GF-D8 (cell line): ENCODE results near the gene ATPAF2.
"Not testable (repeated sequence)": the region's sequence is repeated elsewhere in the genome, so short reads cannot be mapped to it uniquely, and the experiment has no call there.

Experiments
- DNase-seq: peaks from one replicate; lab custom pipeline; 2025; lab: John Stamatoyannopoulos, UW

The ATPAF2 gene

DNA sequence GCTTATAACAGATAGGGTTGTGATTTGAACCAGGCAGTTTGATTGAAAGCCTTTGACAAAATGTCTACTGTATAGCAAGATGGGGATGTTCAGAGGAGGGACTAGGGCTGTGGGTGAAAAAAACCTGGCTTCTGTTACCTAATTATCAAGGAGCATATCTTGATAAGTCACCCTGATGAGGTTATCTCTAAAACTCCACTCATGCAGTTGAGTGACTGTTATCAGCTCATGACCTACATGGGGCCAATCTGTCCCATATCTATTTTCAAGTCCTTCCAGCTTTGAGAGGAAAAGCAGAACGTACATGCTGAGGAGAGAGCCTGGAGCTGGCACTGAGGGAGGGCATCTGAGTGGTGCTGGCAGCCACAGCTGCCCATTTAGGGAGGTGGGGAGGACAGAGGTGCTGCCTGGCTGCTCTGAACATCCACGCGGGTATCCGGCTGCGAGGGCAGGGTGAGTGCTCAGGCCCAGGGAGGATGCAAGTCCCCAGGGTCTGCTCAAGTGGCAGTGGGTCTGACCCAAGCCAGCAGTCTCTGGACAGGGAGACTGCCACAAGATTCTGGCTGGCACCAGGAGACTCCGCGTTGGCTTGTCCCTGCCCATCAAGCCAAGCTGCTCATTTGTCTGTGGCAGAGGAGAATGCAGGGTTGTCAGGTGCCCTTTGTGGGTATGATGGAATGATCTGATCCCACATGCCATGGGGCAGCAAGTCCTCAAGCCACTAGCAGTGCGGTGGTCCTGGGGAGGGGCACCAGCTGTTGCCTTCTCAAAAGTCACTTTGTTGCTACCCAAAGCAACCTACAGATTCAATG, 29.2 kb downstream of the ATPAF2 start:
- DNase-seq, result no peak

DNA sequence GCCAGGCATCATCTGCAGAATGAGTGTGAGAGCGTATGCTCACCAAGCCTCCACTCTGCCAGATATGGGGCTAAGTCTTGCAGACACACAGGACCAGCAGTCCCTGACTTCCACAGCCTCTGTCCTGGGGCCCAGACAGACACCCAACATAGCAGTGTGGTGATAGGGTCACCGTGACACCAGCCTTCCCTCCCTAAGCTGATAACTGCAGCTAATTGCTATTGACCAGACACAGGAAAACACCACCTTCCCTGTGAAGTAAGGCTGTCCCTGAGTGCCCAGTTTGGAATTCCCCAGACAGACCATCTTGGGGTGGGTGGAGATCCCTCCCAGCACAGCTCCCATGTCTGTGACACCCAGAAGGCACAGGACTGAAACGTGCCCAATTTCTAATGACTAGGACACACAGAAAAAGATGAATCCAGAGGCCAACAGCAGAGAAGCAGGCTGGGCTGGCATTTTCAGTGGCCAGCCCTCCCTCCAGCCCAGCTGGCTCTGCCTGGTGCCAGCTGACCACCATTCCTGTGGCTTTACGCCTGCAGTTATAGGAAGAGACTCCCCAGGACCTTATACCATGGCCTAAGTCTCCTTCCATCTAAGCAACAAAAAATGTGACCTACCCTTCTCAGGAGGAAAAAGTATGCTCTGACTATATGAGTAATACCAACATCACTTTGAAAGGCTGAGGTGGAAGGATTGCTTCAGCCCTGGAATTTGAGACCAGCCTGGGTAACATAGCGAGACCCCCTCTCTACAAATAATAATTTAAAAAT, 30.3 kb downstream of the ATPAF2 start:
- no peak for DNase-seq

DNA sequence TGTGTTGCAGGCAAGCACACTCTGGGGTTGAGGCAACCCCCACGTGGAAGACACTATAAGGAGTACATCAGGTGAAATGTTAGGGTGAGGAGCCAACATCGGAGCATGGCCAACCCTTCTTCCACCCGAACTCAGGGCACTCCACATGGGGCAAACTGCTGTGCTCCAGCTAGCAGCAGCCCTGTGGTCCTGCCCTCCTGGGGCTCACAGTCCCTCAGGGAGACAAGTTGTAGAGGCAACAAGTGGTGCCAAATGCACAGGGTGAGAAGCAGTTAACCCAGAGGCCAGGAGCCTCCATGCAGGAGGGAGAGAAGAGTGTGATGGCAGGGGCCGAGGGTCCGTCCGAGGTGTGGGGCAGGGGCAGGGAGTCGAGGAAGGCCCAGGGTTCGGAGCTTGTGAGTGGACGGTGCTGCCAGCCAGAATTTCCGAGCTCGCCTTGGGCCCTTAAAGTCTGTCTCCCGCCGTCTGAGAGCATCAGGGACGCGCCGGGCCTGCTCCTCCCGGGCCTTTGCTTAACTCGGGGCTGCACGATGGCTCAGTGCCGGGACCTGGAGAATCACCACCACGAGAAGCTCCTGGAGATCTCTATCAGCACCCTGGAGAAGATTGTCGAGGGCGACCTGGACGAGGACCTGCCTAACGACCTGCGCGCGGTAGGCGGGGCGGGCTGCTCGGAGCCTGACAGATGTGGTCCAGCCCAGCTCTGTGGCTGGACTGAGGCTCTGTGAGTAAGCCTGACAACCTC, 32.3 kb downstream of the ATPAF2 start:
- DNase-seq, result no peak

DNA sequence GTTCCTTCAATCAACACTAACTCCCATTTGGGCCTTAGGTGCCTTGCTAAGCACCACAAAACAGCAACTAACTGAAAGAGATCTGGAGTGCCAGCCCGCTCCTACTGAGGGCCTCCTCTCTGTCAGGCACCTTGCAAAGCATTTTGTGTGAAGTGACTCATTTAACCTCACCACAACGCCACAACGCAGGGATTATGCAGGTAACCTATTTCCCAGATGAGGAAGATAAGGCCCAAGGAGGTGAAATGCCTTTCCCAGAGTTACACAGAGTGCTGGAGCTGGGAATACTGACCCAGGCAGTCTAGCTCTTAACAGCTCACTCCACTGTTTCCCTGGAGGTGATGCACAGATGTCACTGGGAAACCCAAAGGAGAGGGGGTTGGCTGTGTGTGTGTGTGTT, 33.5 kb downstream of the ATPAF2 start:
- no peak for DNase-seq

DNA sequence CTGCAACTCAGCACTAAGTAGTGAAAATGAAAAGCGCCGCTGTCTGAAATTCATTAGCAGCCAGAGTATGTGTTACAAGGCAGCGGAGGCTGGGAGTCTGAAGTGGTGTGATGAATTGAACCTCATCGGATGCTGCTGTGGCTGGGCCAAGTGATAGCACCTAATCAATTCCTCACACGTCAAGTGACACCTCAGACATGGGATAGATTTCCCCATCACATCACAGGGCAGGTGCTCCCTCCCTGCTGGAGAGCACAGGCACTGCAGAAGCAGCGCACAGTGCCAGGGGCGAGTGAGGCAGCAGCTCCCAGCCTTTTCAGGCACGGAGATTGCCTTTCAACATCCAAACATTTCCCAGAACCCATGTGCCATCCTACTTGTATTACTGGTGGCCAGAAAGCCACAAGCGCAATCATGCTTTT, 34.1 kb downstream of the ATPAF2 start:
- DNase-seq, result no peak

DNA sequence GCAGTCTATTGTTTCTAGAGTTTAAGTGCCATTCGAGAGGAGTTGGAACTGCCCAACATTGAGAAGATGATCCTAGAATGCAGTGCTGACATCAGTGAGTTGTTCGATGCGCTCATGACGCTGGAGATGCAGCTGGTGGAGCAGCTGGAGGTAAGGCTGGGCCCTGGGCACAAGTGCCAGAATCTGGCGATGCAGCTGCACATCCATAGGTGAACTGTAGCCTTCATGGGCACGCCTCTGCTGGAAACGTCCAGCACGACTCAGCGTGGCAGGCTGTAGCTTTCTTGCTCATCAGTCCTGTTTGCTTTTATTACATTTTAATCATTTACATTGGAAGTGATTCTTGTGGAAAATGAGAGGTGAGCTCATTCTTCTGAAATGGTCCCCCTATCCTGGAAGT, 34.6 kb downstream of the ATPAF2 start:
- DNase-seq, result no peak

DNA sequence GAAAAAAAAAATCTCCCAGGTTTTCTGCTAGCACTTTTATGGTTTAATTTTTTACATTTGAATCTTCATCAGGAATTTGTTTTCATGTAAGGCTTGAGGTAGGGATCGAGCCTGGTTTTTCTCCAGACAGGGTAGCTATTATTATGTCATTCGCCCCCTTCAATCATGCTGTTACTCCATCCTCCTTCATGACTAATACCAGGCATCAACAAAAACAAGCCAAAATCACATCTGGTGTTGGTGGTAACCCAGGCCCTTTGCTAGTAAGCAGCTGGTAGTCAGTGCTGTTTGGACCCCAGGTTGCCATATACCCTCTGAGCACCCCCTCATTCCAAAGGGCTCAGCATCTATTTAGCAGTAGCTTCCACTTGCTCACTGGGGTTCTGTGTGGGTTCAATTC, 36.8 kb downstream of the ATPAF2 start:
- DNase-seq, result no peak

DNA sequence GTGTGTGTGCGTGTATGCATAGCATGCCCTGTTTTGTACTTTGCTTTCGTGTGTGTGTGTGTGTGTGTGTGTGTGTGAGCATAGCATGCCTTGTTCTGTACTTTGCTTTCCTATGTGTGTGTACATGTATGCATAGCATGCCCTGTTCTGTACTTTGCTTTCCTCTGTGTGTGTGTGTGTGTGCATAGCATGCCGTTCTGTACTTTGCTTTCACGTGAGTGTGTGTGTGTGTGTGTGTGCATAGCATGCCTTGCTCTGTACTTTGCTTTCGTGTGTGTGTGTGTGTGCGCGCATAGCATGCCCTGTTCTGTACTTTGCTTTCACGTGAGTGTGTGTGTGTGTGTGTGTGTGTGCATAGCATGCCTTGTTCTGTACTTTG, 38.9 kb downstream of the ATPAF2 start:
- no peak for DNase-seq

DNA sequence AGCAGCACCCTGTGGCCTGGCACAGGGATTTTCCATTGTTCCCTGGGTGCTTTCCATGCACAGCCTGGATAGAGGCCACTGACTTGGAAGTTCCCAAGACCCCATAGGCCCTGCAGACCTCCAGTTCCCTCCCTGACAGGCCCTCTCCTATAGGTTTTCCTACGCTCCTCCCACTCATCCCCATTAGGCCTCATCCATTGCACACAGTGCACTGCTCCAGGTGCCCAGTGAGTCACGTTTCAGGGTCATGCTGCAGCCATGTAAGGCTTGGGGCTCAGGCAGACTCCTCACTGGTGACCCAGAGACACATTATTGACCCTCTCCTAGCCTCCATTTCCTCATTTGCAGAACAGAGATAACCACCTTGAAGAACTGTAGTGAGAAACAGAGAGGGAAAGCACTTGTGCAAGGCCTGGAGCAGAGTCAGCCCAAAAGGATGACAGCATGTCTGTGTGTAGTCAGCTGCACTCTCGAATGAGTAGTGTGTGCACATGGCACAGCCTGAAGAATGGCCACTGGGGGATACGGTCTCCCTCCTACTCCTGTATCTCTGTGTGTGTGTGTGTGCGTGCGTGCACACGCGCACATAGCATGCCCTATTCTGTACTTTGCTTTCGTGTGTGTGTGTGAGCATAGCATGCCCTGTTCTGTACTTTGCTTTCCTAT, 39.5 kb downstream of the ATPAF2 start:
- no peak for DNase-seq

DNA sequence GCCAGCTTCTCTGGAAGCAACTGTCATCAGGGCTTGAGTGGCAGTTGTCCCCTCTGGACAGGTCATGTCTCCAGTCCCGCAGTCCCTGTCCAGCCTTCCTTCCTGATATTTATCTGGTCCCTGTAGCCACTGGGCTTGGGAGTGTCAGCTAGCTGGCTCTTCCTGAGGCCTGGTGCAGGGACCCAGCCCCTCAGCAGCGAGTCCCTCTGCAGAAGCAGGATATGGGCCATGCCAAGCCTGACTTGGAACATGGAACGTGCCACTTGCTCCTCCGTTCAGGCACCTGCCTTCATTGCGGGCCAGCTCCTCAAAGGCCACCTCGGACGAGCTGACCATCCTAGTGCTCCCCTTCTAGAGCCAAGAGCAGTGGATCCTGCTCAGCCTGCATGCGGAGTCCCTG, 40.0 kb downstream of the ATPAF2 start:
- DNase-seq, result no peak

DNA sequence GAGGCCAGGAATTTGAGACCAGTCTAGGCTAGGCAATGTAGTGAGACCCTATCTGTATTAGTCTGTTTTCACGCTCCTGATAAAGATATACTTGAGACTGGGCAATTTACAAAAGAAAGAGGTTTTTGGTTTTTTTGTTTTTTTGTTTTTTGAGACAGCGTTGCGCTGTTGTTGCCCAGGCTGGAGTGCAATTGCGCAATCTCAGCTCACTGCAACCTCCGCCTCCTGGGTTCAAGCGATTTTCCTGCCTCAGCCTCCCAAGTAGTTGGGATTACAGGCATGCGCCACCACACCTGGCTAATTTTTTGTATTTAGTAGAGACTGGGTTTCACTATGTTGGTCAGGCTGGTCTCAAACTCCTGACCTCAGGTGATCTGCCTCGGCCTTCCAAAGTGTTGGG, 43.1 kb downstream of the ATPAF2 start:
- DNase-seq, result not testable (repeated sequence)

DNA sequence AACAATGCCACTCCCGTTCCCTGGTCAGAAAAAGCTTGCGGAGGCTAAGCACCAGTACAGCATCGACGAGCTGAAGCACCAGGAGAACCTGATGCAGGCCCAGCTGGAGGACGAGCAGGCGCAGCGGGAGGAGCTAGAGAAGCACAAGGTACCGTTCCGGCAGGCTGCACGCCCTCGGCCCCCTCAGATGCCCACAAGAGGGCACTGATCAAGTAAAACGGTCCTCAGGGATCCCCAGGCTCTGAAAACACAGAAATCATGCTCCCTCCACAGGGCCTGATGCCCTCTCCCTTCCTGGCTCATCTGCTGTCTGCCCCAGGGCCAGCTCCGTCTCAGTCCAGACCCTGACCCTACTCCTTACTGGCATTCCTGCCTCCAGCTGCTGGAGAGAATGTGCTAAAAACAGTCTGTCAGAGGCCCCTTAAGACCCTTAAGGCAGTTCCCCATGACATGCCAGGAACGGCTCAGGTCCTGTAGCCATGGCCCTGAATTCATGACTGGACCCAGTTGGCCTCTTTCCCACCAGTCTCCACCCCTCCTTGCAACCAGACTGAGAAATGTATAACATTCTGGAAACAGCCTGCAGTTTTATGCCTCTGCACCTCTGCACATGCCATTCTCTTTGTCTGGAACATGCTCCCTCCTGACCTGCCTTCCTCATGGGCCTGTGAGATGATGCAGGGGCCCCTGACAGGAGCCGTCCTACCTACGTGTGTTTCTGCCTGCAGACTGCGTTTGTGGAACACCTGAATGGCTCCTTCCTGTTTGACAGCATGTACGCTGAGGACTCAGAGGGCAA, 44.5 kb downstream of the ATPAF2 start:
- no peak for DNase-seq

DNA sequence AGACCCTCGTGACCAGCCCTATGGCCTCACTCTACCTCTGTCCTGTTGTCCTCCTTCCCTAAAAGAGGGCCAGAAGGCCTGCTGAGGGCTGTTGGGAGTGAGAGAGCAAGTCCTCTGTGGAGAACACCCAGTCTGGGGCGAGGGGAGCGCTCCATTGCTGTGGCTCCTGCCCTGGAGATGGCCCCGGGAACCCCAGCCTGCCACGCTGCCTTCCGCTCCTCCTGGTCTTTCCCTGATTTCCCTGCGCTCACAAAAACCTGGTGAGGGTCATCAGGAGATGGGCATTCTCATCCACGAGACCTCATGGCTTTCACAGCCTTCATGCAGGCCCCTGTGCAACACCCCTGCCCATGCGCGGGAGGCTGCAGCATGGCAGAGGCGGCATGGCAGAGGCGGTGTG, 45.1 kb downstream of the ATPAF2 start:
- DNase-seq, result no peak

DNA sequence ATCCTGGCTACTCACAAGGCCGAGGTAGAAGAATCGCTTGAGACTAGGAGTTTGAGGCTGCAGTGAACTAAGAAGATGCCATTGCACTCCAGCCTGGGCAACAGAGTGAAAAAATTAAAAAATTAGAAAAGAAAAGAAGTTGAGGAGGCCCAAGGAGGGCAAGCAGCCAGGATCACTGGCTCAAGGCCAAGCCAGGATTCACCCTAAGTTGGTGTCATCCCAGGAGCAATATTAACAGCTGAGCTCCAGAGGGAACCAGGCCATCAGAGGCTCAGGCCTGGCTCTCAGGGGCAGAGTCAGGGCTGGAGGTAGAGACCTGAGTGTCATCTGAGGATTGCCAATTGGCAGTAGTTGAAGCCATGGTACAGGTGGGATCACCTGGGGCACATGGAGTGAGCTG, 45.6 kb downstream of the ATPAF2 start:
- no peak for DNase-seq

DNA sequence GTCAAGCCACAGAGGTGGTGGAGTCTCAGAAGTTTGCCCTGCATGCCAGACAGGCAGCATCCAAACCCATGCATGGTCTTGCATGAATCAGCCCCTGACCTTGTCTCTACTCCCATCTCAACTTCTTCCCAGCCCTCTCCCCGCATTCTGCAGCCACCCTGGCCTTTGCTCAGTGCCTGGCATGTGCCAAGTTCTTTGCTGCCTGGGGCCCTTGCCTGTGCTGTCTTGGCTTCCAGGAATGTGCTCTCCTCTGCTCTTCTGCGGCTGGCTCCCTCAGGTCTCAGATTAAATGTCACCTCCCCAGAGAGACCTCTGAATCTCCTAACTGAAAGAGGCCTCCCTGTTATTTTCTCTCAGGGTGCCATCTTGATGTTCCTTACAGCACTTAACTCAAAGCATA, 48.7 kb downstream of the ATPAF2 start:
- no peak for DNase-seq

DNA sequence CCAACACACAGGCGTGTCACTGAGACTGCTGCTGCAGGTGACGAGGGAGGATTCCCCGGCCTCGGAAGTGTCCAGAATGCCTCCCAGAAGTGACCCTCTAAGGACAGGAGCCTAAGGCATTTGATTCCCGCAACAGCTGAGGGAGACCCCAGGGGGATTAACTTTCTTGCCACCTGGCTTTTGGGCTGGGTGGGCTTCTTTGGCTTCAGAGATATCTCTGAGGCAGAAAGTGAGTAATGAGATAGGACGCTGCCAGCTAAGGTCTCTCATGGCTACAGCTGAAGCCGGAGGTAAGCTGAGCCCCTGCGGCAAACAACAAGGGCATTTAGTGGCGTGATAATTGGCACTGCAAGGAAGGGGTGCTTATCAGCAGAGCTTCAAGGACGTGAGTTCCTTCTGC, 49.4 kb downstream of the ATPAF2 start:
- DNase-seq, result no peak

DNA sequence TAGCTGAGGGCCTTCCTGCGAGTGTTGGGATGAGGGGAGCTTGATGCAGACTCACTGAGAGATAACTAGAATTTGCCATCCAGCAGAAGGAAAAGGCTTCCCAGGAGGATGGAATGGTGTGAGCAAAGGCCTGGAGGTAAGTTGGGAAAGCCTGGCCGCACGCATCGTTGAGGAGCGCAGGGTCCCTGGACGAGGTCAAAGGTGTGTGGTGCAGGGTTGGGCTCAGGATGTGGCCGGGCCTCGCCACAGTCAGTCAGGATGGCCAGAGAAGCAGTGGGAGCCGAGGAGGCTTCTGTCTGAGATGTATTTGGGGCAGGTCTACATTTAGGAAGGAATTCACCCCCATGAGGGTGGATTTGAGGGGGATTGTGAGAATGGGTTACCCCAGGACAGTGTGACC, 49.9 kb downstream of the ATPAF2 start:
- no peak for DNase-seq

DNA sequence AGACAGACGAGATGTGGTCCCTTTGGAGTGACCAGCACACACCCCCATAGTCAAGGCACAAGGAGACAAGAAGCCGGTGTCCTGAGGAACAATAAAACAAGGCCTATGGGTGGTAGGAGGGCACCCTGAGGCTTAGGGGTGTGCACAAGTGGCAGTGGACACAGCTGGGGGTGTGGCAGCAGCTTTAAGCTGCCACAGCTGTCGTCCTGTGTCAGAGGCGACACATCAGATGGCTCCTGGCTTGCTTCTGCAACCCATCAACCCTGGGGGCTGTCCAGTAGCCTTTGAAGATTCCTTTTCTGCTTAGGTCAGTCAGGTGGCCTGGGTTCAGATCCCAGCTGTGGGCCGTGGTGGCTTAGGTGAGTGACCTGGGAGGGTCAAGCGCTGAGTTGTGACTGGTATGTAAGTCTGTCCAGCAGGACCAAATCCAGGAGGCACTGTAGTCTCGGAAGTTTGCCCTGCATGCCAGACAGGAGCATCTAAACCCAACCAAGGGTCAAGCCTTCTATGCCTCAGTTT, 50.5 kb downstream of the ATPAF2 start:
- no peak for DNase-seq

DNA sequence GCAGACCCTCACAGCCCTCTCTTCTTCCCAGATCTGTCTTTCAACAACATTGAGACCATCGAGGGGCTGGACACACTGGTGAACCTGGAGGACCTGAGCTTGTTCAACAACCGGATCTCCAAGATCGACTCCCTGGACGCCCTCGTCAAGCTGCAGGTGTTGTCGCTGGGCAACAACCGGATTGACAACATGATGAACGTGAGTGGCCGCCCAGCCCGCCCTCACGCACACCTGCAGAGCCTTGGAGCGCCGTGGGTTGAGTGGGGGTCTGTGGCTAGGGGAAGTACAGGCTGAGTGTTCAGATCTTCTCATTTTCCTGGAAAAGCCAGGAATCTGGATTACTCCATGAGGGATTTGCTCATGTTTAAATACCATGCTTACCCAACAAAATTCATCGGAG, 51.1 kb downstream of the ATPAF2 start:
- no peak for DNase-seq

DNA sequence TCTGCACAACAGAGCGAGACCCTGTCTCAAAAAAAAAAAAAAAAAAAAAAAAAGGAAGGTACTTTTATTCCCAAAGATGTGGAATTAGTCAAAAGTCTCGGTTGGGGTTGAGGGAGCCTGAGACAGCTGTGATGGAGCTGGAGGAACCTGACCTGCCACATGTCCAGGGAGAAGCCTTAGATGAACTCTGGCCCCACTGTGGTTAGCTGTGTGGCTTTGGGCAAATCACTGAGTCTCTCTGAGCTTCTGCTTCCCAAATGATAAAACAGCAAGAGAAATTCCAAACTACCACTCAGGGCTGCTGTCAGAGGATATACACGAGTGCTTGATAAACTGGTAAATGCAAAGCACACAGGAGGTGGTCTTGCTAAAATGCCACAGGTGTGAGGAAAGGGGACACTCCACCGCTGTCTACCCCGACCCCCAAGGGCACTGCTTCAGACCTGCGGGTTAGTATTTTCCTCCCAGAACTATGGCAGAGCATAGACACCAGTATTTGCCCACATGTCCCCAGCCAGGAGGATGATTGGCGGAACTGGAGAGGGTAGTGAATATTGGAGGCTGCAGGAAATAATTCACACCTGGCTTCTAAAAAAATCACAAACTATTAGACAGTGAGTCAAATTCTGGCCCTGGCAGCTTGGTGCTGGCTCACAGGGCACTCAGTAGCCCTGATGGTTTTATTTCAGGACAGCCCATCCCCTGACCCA, 51.6 kb downstream of the ATPAF2 start:
- no peak for DNase-seq

DNA sequence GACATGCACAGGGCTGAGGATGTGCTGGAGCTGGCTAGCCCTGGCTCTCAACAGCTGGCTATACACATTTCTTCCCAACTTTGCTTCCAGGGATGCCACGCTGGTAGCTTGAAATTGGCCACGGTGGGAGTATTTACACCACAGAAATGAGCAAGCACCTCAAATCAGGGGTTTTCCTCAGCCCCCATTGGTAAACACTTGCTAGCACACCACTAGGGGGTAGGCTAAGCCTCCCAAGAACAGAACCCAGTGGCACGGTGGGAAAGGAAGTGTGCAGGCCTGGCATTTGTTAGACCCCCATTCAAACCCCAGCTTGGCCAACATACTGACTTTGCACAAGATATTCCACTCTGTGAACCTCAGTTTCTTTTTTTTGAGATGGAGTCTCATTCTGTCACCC, 53.4 kb downstream of the ATPAF2 start:
- DNase-seq, result no peak
